GF-D8 (cell line): ENCODE data around the gene DRG2.

ENCODE experiments used
- DNase-seq: peaks from one replicate; lab custom pipeline; 2025; lab: John Stamatoyannopoulos, UW

Gene DRG2

GRCh38 chr17:18116078-18116477, 28.3 kb downstream of the DRG2 start:
- no peak for DNase-seq

- DNase-seq, result no peak
These were observed 29.8 kb downstream of the DRG2 start for GRCh38 chr17:18117533-18117932.

DNA sequence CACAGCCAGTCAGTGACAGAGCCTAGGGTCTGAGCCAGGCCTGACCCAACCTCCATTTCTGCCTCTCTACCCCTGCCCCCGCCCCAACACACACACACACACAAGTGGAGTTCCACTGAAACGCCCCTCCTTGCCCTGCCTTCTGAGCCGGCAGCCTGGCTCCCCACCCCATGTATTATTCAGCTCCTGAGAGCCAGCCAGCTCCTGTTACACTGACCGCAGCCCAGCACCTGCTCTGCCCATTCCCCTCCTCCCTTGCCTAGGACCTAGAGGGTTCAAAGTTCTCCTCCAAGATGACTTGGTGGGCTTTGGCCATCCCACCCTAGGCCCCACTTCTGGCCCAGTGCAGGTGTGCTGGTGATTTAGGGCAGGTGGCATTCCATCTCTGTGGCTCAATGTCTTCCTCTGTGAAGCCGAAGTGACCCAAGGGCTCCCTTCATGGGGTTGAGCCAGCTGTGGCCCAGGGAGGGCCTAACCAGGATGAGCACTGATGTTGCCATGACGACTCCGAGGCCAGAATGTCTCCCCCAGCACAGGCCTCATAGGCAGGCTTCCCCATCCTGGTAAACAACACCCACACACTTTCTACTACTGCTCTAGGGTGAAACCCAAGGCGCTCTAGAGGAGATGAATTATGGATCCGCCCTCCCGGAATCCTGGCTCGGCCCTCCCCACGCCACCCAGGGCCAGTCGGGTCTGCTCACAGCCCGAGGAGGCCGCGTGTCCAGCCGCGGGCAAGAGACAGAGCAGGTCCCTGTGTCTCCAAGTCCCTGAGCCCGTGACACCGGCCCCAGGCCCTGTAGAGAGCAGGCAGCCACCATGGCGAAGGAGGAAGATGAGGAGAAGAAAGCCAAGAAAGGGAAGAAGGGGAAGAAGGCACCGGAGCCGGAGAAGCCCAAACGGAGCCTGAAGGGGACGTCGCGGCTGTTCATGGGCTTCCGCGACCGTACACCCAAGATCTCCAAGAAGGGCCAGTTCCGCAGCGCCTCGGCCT, 30.5 kb downstream of the DRG2 start:
- DNase-seq, result no peak

DNA sequence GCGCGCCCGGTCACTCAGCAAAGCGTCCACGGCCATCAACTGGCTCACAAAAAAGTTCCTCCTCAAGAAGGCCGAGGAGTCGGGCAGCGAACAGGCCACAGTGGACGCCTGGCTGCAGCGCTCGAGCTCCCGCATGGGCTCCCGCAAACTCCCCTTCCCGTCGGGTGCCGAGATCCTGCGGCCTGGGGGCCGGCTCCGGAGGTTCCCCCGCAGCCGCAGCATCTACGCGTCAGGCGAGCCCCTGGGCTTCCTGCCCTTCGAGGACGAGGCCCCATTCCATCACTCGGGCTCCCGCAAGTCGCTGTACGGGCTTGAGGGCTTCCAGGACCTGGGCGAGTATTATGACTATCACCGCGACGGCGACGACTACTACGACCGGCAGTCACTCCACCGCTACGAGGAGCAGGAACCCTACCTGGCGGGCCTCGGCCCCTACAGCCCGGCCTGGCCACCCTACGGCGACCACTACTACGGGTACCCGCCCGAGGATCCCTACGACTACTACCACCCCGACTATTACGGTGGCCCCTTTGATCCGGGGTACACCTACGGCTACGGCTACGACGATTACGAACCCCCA, 31.5 kb downstream of the DRG2 start:
- no peak for DNase-seq

DNA sequence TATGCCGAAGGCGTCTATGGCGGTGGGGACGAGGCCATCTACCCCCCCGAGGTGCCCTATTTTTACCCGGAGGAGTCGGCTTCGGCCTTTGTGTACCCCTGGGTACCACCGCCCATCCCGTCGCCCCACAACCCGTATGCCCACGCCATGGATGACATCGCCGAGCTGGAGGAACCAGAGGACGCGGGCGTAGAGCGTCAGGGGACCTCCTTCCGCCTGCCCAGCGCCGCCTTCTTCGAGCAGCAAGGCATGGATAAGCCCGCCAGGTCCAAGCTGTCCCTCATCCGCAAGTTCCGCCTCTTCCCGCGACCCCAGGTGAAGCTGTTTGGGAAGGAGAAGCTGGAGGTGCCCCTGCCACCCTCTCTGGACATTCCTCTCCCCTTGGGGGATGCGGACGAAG, 32.2 kb downstream of the DRG2 start:
- no peak for DNase-seq

GRCh38 chr17:18120461-18121017, 32.8 kb downstream of the DRG2 start:
- DNase-seq, result no peak

GRCh38 chr17:18121144-18121910, 33.6 kb downstream of the DRG2 start:
- no peak for DNase-seq

DNA sequence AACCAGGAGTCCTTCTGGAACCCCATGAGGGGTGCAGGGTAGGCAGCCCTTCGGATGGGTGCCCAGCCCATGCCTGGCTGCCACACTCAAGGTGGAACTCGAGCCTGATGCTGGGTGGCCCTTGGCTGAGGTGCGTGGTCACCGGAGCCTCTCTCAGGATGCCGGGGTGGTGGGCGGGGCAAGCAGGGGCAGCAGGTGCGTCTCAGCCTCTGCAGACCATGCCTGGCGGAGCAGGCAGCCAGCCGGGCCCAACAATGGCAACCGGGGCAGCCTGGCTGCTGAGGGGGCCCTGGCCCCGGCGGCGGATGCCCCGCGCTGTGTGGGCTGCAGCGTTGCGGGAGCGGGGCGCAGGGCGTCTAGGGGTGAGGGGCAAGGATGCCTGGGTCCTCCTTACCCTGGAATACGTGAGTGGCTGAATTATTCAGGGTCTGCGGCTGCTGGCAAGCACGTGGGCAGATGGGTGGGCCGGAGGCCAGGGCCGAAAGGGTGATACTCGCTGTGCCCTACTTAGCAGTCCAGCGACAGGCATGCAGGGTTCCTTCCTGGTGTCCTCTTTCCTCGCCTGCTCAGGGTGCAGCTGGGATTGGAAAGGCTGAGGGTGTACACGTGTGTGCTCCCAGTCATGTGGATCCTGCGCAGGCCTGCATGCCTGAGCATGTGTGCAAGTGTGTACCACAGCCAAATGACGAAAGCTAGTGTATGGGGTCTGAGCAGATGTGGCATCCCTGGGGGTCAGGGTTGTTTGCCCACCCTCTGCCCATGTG, 35.4 kb downstream of the DRG2 start:
- no peak for DNase-seq

DNA sequence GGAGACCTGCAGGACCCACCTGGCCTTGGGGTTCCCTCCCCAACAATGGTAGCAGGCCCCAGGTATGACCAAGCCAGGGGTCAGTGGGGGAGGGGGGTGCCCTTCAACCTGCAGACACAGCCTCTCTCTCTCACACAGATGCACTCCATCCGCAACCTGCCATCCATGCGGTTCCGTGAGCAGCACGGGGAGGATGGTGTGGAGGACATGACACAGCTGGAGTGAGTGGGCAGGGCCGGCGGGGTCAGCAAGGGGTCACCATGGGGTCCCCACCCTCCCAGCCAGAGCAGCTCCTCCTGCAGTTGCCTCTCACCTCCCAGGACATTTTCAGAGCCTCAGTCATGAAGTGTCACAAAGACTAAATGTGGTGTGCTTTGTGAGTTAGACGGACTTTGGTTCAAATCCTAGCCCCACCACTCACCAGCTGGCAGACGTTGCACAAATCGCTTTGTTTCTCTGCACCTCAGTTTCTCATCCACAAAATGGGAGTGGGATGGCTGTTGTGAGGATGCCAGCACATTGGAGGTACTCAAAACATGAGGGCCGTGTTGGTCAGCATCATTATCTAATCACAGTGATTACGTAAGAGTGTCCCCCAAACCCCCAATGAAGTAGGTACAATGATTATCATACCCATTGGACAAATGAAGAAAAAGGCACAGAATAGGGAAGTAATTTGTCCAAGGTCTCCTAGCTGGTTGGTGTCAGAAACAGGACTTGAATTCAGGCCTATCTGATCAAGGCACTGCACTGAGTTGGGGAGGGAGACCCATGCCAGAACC, 36.8 kb downstream of the DRG2 start:
- no peak for DNase-seq

GRCh38 chr17:18129041-18129502, 41.3 kb downstream of the DRG2 start:
- no peak for DNase-seq

GRCh38 chr17:18132711-18133110, 45.0 kb downstream of the DRG2 start:
- DNase-seq, result no peak

- no peak for DNase-seq
These were observed 48.6 kb downstream of the DRG2 start for GRCh38 chr17:18136357-18136756.

DNA sequence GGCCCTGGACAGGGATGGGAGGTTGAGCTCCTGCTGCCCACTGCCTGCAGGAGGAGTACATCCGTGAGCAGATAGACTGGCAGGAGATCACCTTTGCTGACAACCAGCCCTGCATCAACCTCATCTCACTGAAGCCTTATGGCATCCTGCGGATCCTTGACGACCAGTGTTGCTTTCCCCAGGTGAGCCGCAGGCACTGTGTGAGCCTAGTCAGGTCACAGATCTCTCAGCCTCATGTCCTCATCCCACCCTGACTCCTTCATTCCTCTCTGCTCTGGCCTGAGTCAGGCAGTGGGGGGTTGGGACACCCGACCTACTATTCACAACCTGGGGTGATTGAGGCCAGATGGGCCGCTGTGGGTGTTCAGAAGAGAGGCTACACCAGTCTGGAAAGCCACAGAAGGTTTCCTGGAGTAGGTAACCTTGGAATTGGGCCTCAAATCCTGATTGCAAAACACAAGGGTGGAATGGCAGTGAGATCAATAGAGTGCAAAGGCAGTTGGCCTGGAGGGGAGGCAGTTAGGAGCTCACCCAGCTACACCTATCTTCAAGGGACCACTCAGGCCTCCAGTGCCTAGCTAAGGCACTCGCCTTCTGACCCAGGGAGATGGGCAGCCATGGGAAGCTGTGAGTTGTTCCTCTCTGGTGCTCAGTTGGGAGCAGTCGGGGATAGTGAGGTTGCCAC, 50.5 kb downstream of the DRG2 start:
- no peak for DNase-seq

DNA sequence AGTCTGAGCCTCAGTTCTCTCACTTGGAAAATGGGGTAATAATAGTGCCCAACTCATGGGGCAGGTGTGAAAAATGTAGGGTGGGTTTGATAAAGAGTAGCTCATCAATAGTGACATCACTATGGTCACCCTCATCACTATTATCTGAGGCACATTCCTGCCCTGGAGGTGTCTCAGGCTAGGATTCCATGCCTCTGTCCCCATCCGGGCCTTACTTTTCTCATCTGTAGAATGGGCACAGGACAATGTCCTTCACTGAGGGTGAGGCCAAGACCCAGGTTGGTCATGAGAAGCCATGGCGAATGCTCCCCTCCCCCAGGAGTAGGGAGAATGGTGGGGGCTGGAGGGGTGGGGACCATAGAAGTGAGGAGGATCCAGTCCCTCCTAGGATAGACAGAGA, 51.3 kb downstream of the DRG2 start:
- no peak for DNase-seq

DNA sequence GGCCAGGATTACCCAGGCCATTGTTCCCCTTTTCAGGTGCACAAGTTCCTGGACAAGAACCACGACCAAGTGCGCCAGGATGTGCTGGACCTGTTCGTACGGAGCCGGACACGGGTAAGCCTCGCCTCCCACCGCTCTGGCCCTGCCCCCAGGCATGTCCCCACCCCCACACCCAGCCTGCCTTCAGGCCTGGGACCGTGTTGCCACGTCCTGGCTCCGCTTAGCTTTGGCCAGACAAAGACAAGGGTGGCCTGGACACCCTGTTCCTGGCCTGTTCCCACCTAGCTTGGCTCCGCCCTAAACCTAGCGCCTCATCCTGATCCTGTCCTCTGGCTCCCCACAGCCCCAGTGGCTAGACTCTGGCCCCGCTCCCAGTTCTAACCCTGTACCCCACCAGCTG, 51.8 kb downstream of the DRG2 start:
- DNase-seq, result no peak

DNA sequence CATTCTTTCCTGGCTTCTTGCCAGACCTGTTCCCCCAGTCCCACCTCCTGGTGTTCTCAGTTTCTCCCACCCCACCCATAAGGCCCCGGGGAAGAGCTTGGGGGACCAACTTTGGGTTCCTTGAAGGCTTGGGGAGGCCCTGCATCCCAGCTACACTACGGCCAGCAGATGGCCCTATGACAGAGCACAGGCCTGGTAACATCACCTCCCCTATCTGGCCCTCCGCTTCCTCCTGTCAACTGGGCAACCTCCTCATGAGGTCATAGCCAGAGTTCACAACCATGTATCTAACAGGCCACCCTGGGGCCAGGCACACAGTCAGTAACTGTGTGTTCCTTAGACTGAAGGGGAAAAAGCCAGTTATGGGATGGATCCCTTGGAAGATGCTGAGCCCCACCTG, 52.2 kb downstream of the DRG2 start:
- no peak for DNase-seq

GRCh38 chr17:18140648-18141047, 52.9 kb downstream of the DRG2 start:
- DNase-seq, result no peak

DNA sequence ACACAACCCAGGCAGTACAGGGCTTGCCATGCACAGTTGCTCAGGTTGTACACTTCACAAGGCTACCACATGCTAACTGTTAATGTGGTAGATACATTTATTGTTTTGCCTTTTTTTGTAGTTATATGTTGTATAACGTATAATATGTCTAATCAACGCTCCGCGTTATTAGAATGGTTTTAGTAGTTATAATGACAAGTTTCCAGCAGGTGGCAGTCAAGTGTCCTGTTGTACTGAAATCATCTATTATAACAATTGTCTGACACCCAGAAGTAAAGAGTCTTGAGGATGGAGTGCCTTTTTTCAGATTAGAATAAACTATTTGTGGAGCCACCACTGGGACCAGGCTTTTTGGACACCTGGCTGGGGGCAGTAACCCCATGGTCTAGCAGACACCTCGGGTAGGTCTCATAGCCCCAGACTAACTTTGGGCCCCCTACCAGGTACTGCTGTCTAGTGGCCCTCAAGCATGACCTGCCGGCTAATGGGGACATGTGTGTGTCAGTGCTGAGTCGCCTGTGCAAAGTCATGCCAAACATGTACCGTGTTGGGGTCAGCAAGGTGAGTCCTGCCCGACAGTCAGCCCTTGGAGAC, 53.6 kb downstream of the DRG2 start:
- DNase-seq, result no peak

- DNase-seq, result no peak
These were observed 54.7 kb downstream of the DRG2 start for GRCh38 chr17:18142417-18142816.
